ENCODE results near the gene IL20RB.
"Not testable (repeated sequence)": the region's sequence is repeated elsewhere in the genome, so short reads cannot be mapped to it uniquely, and the experiment has no call there.

The IL20RB gene

GRCh38 chr3:136947477-136947876 is 10.3 kb upstream of the IL20RB start:
- DNase-seq: no peak

GRCh38 chr3:136949146-136949545 is 8.6 kb upstream of the IL20RB start:
- DNase-seq: no peak

GRCh38 chr3:136949708-136950107 is 8.1 kb upstream of the IL20RB start:
- DNase-seq: no peak

GRCh38 chr3:136950623-136951022 is 7.2 kb upstream of the IL20RB start:
- DNase-seq: no peak

- DNase-seq: no peak
These were observed 5.5 kb upstream of the IL20RB start for GRCh38 chr3:136952292-136952691.

- DNase-seq: no peak
These were observed 3.5 kb upstream of the IL20RB start for GRCh38 chr3:136954251-136954650.

GRCh38 chr3:136954980-136955780 is 2.6 kb upstream of the IL20RB start:
- no peak for DNase-seq

GRCh38 chr3:136955813-136956212 is 2.0 kb upstream of the IL20RB start:
- DNase-seq: no peak

GRCh38 chr3:136956971-136957370 is 812 bp upstream of the IL20RB start:
- DNase-seq: no peak

GRCh38 chr3:136958939-136959338 is 1.2 kb downstream of the IL20RB start:
- no peak for DNase-seq

- DNase-seq: no peak
These were observed 1.8 kb downstream of the IL20RB start for GRCh38 chr3:136959599-136959998.

- DNase-seq: no peak
These were observed 3.4 kb downstream of the IL20RB start for GRCh38 chr3:136960838-136961836.

GRCh38 chr3:136962927-136963326 is 5.1 kb downstream of the IL20RB start:
- no peak for DNase-seq

- not testable (repeated sequence) for DNase-seq
These were observed 11.8 kb downstream of the IL20RB start for GRCh38 chr3:136969539-136969938.

GRCh38 chr3:136973352-136973751 is 15.6 kb downstream of the IL20RB start:
- DNase-seq: no peak

GRCh38 chr3:136974670-136975069 is 16.9 kb downstream of the IL20RB start:
- no peak for DNase-seq

- DNase-seq: no peak
These were observed 21.4 kb downstream of the IL20RB start for GRCh38 chr3:136979204-136979603.

GRCh38 chr3:136979684-136980083 is 21.9 kb downstream of the IL20RB start:
- no peak for DNase-seq

- DNase-seq: no peak
These were observed 24.2 kb downstream of the IL20RB start for GRCh38 chr3:136982033-136982432.

- no peak for DNase-seq
These were observed 24.8 kb downstream of the IL20RB start for GRCh38 chr3:136982520-136983138.

- DNase-seq: no peak
These were observed 27.1 kb downstream of the IL20RB start for GRCh38 chr3:136984837-136985236.

- not testable (repeated sequence) for DNase-seq
These were observed 29.7 kb downstream of the IL20RB start for GRCh38 chr3:136987398-136987980.

- DNase-seq: no peak
These were observed 30.9 kb downstream of the IL20RB start for GRCh38 chr3:136988651-136989050.

Measured in NCI-H1436 (cell line).